ENCODE data around the gene PHYHD1. TPM values are rescaled to one million over a fixed set of nuclear protein-coding genes. Genes with fewer than 3 reads are reported as not detected.
A peak's percentile ranks its signal among the peaks of the same experiment; 100 is the strongest.

Gene PHYHD1
- polyA plus RNA-seq, 1 of the 3 experiments (the other 2 are of a cell fraction): not detected

- TF ChIP-seq EZH2phosphoT487 (IDR thresholded peaks at IDR 0.05; ENCODE audit: borderline replicate concordance, low read depth): no peak
Observed at GRCh38 chr9:128887049-128887448, 33.7 kb upstream of the PHYHD1 start (continued).

- H3K4me3 ChIP-seq (ENCODE audit: low read depth in 2 of 2, low read length in 1 of 2): no peak overlapping the region
- H2AFZ ChIP-seq (ENCODE audit: low read depth): no peak overlapping the region
- no peak overlapping the region for H3K9ac ChIP-seq
- H4K20me1 ChIP-seq (ENCODE audit: insufficient read depth): no peaks in the 10 kb centered on the region; the same call in 1 of the 2 replicates
- TF ChIP-seq SIN3A (IDR thresholded peaks at IDR 0.05; ENCODE audit: borderline replicate concordance, low read depth, low read length): no peak
- H3K27ac ChIP-seq (ENCODE audit: low read depth in 2 of 2, low read length in 1 of 2): no peak overlapping the region
- WGBS (ENCODE audit: low lambda C conversion rate): 84% methylated on average over 6 of the region's 9 CpGs
- no peak overlapping the region for H3K4me2 ChIP-seq
- peaks cover 7% of the 10 kb centered on the region for H3F3A ChIP-seq (replicated peaks; ENCODE audit: insufficient read depth)
- H3K4me1 ChIP-seq (ENCODE audit: control insufficient read depth in 1 of 2, insufficient read depth in 2 of 2, low read depth in 1 of 2, low read length in 1 of 2): peaks cover 15 to 28% of the 10 kb centered on the region in 2 experiments; a peak in 3 of 4 replicates
- peaks cover 98% of the 10 kb centered on the region for H3K79me2 ChIP-seq (ENCODE audit: insufficient read depth)
- no peaks in the 10 kb centered on the region for H3K9me2 ChIP-seq
- CTCF ChIA-PET: interaction anchor here (1.2 to 1.3 kb wide), 2 partner anchors 25 to 39 kb away, joined by 3 to 4 read pairs; no protein-coding TSS in a partner anchor
- DNase-seq: no peak
- no peaks in the 10 kb centered on the region for H3K27me3 ChIP-seq (ENCODE audit: insufficient read depth)
- peaks cover 12 to 14% of the 10 kb centered on the region in 2 experiments for H3K36me3 ChIP-seq (replicated peaks in 1 of 2; ENCODE audit: control insufficient read depth in 1 of 2, insufficient read depth in 2 of 2, low read length in 1 of 2)
- no peaks in the 10 kb centered on the region for H3K9me3 ChIP-seq
- POLR2A ChIA-PET: no interaction called here
Observed at GRCh38 chr9:128887914-128888350, 32.9 kb upstream of the PHYHD1 start.

- H3K4me3 ChIP-seq (ENCODE audit: low read depth in 2 of 2, low read length in 1 of 2): no peak overlapping the region
- H3K4me2 ChIP-seq: peak overlapping the region; percentile 61
- ChIA-PET CTCF (interaction anchor here (0.8 to 1.0 kb wide), 2 partner anchors 28 to 37 kb away, joined by 3 read pairs; no protein-coding TSS in a partner anchor), POLR2A (no interaction called here)
- peak overlapping the region in 1 of 2 experiments; percentile 75; a peak in 1 of 4 replicates for H3K27ac ChIP-seq (ENCODE audit: low read depth in 2 of 2, low read length in 1 of 2)
- no peaks in the 10 kb centered on the region for H3K9me2 ChIP-seq
- peaks cover 7 to 18% of the 10 kb centered on the region in 2 experiments for H3K36me3 ChIP-seq (replicated peaks in 1 of 2; ENCODE audit: control insufficient read depth in 1 of 2, insufficient read depth in 2 of 2, low read length in 1 of 2)
- H3F3A ChIP-seq (replicated peaks; ENCODE audit: insufficient read depth): peaks cover 8% of the 10 kb centered on the region
- WGBS (ENCODE audit: low lambda C conversion rate): 91% methylated on average over 15 of the region's 15 CpGs
- no peak for DNase-seq
- no peaks in the 10 kb centered on the region for H3K27me3 ChIP-seq (ENCODE audit: insufficient read depth)
- peaks cover 2 to 22% of the 10 kb centered on the region in 2 experiments; a peak in 3 of 4 replicates for H3K4me1 ChIP-seq (ENCODE audit: control insufficient read depth in 1 of 2, insufficient read depth in 2 of 2, low read depth in 1 of 2, low read length in 1 of 2)
- no peak overlapping the region for H2AFZ ChIP-seq (ENCODE audit: low read depth)
- no peaks in the 10 kb centered on the region for H3K9me3 ChIP-seq
- TF ChIP-seq MAX (IDR thresholded peaks at IDR 0.05; ENCODE audit: low read depth): no peak
- H3K9ac ChIP-seq: no peak overlapping the region
- H4K20me1 ChIP-seq (ENCODE audit: insufficient read depth): no peaks in the 10 kb centered on the region; the same call in 1 of the 2 replicates
- H3K79me2 ChIP-seq (ENCODE audit: insufficient read depth): peaks cover 95% of the 10 kb centered on the region
Observed at GRCh38 chr9:128891321-128892220, 29.2 kb upstream of the PHYHD1 start.

GRCh38 chr9:128892221-128892921 lies 28.4 kb upstream of the PHYHD1 start:
- no peaks in the 10 kb centered on the region for H3K9me3 ChIP-seq
- H3K9ac ChIP-seq: peak overlapping the region; percentile 39
- peaks cover 6% of the 10 kb centered on the region for H3F3A ChIP-seq (replicated peaks; ENCODE audit: insufficient read depth)
- no peak overlapping the region for H3K4me3 ChIP-seq (ENCODE audit: low read depth in 2 of 2, low read length in 1 of 2)
- no peaks in the 10 kb centered on the region; the same call in 1 of the 2 replicates for H4K20me1 ChIP-seq (ENCODE audit: insufficient read depth)
- POLR2A ChIA-PET: no interaction called here
- CTCF ChIA-PET: no interaction called here
- peak overlapping the region in 1 of 2 experiments; percentile 75; a peak in 2 of 4 replicates for H3K27ac ChIP-seq (ENCODE audit: low read depth in 2 of 2, low read length in 1 of 2)
- no peaks in the 10 kb centered on the region for H3K9me2 ChIP-seq
- DNase-seq: no peak
- H3K27me3 ChIP-seq (ENCODE audit: insufficient read depth): no peaks in the 10 kb centered on the region
- H2AFZ ChIP-seq (ENCODE audit: low read depth): 0 out of 2 replicates have a peak overlapping the region, but pooled peaks have one; percentile 36
- H3K4me2 ChIP-seq: peak overlapping the region; percentile 61
- H3K79me2 ChIP-seq (ENCODE audit: insufficient read depth): peaks cover 94% of the 10 kb centered on the region
- peaks cover 2 to 22% of the 10 kb centered on the region in 2 experiments; a peak in 3 of 4 replicates for H3K4me1 ChIP-seq (ENCODE audit: control insufficient read depth in 1 of 2, insufficient read depth in 2 of 2, low read depth in 1 of 2, low read length in 1 of 2)
- peaks cover 5 to 24% of the 10 kb centered on the region in 2 experiments for H3K36me3 ChIP-seq (replicated peaks in 1 of 2; ENCODE audit: control insufficient read depth in 1 of 2, insufficient read depth in 2 of 2, low read length in 1 of 2)
- 38% methylated on average over 6 of the region's 17 CpGs for WGBS (ENCODE audit: low lambda C conversion rate)
- TF ChIP-seq MAX (IDR thresholded peaks at IDR 0.05; ENCODE audit: low read depth) (peak; percentile 54), FOSL2 (IDR thresholded peaks at IDR 0.05; ENCODE audit: borderline replicate concordance, low read depth) (peak; percentile 85), TCF12 (IDR thresholded peaks at IDR 0.05) (peak; percentile 62), REST (IDR thresholded peaks at IDR 0.05; ENCODE audit: low read depth, low read length) (no peak), USF1 (IDR thresholded peaks at IDR 0.05; ENCODE audit: borderline replicate concordance, low read depth) (peak; percentile 63), RFX5 (IDR thresholded peaks at IDR 0.05; ENCODE audit: low read length) (no peak), GABPA (IDR thresholded peaks at IDR 0.05; ENCODE audit: low read depth) (no peak)

Data from SK-N-SH (cell line).